ENCODE data around the gene PDCD4.

- TF ChIP-seq, protein P1, sequence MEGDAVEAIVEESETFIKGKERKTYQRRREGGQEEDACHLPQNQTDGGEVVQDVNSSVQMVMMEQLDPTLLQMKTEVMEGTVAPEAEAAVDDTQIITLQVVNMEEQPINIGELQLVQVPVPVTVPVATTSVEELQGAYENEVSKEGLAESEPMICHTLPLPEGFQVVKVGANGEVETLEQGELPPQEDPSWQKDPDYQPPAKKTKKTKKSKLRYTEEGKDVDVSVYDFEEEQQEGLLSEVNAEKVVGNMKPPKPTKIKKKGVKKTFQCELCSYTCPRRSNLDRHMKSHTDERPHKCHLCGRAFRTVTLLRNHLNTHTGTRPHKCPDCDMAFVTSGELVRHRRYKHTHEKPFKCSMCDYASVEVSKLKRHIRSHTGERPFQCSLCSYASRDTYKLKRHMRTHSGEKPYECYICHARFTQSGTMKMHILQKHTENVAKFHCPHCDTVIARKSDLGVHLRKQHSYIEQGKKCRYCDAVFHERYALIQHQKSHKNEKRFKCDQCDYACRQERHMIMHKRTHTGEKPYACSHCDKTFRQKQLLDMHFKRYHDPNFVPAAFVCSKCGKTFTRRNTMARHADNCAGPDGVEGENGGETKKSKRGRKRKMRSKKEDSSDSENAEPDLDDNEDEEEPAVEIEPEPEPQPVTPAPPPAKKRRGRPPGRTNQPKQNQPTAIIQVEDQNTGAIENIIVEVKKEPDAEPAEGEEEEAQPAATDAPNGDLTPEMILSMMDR (conservative IDR thresholded peaks at IDR 0.05; ENCODE audit: low read length): no peak
- TF ChIP-seq EZH2phosphoT487 (IDR thresholded peaks at IDR 0.05; ENCODE audit: borderline replicate concordance, low read depth, low read length): no peak
Observed at GRCh38 chr10:110861930-110862649, 9.6 kb upstream of the PDCD4 start.
